Amniotic epithelial cell (primary cell): ENCODE measurements around the gene ARHGAP30.

Experiments used
- DNase-seq: peaks from one replicate; pipeline ENCODE4 v3.0.0-alpha.2; 2010; ENCODE audit warnings: low read depth

Gene ARHGAP30

GRCh38 chr1:161091093-161091492 lies 21.4 kb upstream of the ARHGAP30 start:
- DNase-seq = no peak

GRCh38 chr1:161090617-161091016 lies 20.9 kb upstream of the ARHGAP30 start:
- DNase-seq = no peak

- no peak for DNase-seq
These were observed 20.2 kb upstream of the ARHGAP30 start for GRCh38 chr1:161089938-161090337.

- no peak for DNase-seq
These were observed 19.7 kb upstream of the ARHGAP30 start, which contains the start of gene NECTIN4 for GRCh38 chr1:161089251-161089924. NECTIN4 (minus strand) TSS chr1:161089558; CDS start chr1:161089296, 262 bp downstream.

GRCh38 chr1:161088587-161089110 lies 19.0 kb upstream of the ARHGAP30 start:
- peak; percentile 62 for DNase-seq

- no peak for DNase-seq
These were observed 16.8 kb upstream of the ARHGAP30 start for GRCh38 chr1:161086457-161086856.

GRCh38 chr1:161085165-161085564 lies 15.5 kb upstream of the ARHGAP30 start:
- DNase-seq = peak; percentile 58

- DNase-seq = peak; percentile 17
These were observed 14.9 kb upstream of the ARHGAP30 start for GRCh38 chr1:161084597-161084988.

GRCh38 chr1:161083748-161084596 lies 14.3 kb upstream of the ARHGAP30 start:
- peak; percentile 66 for DNase-seq

- peak; percentile 99 for DNase-seq
These were observed 13.5 kb upstream of the ARHGAP30 start for GRCh38 chr1:161082996-161083747.

GRCh38 chr1:161082483-161082882 lies 12.8 kb upstream of the ARHGAP30 start:
- DNase-seq = no peak

GRCh38 chr1:161081519-161081918 lies 11.8 kb upstream of the ARHGAP30 start:
- no peak for DNase-seq

GRCh38 chr1:161080441-161081405 lies 11.0 kb upstream of the ARHGAP30 start:
- DNase-seq = peak; percentile 67

- DNase-seq = no peak
These were observed 9.9 kb upstream of the ARHGAP30 start for GRCh38 chr1:161079436-161080110.

- DNase-seq = no peak
These were observed 7.7 kb upstream of the ARHGAP30 start for GRCh38 chr1:161077426-161077825.

GRCh38 chr1:161076410-161076809 lies 6.7 kb upstream of the ARHGAP30 start:
- DNase-seq = no peak

- DNase-seq = no peak
These were observed 5.1 kb upstream of the ARHGAP30 start for GRCh38 chr1:161074676-161075368.

GRCh38 chr1:161073474-161074121 lies 3.9 kb upstream of the ARHGAP30 start:
- no peak for DNase-seq

- no peak for DNase-seq
These were observed 3.2 kb upstream of the ARHGAP30 start for GRCh38 chr1:161072751-161073449.
